Measurements from ENCODE around the gene UACA.

Gene UACA

DNA sequence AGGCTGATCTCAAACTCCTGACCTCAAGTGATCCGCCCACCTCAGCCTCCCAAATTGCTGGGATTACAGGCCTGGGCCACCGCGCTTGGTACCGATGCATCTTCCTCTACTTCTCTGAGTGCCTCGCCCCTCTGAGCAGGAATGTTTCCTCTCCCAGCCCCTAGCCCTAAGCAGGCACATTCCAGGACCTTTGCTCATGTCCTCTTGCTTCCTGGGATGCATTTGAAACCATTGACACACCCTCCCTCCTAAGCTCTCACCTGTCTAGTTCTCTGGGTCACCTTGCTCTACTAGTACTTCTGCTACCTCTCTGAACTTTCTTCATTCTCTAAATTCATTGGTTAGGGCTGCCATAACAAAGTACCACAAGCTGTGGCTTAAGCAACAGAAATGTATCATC is 17.9 kb upstream of the UACA start:
- no peak for TF ChIP-seq TAF1 (IDR thresholded peaks at IDR 0.05; ENCODE audit: borderline replicate concordance, low read depth, low read length)
- no peak for TF ChIP-seq POLR2AphosphoS5 (IDR thresholded peaks at IDR 0.05; ENCODE audit: low read depth, low read length)
- TF ChIP-seq POLR2A (IDR thresholded peaks at IDR 0.05; ENCODE audit: low read depth, low read length) = no peak
- DNase-seq (ENCODE audit: insufficient read length) = no peak
- FAIRE-seq = no peak

DNA sequence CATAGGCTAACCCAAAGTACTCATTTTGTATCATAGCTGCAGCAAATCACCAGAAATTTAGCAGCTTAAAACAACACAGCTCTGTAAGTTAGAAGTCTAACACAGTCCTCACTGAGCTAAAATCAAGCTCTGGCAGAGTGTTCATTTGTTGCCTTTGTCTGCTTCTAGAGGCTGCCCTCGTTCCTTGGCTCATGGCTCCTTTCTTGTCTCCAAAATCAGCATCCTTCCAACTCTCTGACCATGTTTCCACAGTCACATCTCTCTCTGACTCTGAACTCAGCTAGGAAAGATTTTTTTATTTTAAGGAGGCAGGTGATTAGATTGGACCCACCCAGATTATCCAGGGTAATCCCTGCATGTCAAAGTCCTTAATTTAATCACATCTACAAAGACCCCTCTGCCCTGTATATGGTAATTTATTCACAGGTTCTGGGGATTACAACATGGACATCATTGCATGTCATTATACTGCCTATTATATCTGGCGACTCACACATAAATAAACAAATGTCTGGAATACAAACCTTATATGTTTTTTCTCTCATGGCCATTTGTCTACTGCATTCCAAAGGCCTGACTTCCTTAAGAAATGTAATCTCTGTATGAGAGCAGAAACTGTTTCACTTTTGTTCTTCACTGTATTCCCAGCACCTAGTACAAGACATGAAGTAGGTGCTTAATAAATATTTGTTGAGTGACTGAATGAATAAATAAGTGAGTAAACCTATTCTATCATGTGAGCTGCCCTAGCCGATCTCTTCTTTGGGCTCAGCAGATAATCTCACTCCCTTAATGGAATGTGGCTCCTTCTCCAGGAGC is 15.1 kb upstream of the UACA start:
- FAIRE-seq (no peak), DNase-seq (ENCODE audit: insufficient read length) (no peak)
- TF ChIP-seq POLR2AphosphoS5 (IDR thresholded peaks at IDR 0.05; ENCODE audit: low read depth, low read length) = no peak
- no peak for TF ChIP-seq POLR2A (IDR thresholded peaks at IDR 0.05; ENCODE audit: low read depth, low read length)
- no peak for TF ChIP-seq TAF1 (IDR thresholded peaks at IDR 0.05; ENCODE audit: borderline replicate concordance, low read depth, low read length)

DNA sequence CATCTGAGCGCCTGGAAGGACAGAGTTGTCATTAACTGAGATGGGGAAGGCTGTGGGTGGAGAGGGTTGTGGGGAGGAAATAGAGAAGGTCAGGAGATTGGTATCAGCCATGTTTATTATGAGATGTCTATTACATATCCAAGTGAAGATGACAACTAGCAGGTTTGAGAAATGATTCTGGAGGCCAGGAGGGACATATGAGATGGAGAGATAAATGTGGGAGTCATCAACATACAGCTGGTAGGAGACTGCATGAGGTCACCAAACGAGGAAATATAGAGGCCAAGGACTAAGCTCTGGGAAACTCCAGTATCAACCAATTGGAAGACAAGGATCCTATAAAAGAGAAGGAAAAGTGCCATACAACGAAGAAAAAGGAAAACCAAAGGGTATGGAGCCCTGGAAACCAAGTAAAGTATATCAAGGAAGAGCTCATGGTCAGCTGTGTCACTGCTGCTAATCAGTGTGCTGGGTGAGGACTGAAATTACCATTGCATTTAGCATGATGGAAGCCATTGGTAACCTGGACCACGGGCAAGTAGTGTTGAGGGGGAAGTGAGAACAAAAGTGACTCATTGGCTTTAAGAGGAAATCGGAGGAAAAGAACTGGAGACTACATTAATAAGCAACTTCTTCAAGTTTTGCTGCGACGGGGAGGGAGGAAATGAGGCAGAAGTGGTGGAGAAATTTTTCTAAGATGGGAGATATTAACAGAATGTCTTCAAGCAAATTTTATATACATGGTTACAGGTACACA is 14.0 kb upstream of the UACA start:
- TF ChIP-seq POLR2A (IDR thresholded peaks at IDR 0.05; ENCODE audit: low read depth, low read length) (no peak), TAF1 (IDR thresholded peaks at IDR 0.05; ENCODE audit: borderline replicate concordance, low read depth, low read length) (no peak), POLR2AphosphoS5 (IDR thresholded peaks at IDR 0.05; ENCODE audit: low read depth, low read length) (no peak)
- DNase-seq (ENCODE audit: insufficient read length) = no peak
- FAIRE-seq = no peak

DNA sequence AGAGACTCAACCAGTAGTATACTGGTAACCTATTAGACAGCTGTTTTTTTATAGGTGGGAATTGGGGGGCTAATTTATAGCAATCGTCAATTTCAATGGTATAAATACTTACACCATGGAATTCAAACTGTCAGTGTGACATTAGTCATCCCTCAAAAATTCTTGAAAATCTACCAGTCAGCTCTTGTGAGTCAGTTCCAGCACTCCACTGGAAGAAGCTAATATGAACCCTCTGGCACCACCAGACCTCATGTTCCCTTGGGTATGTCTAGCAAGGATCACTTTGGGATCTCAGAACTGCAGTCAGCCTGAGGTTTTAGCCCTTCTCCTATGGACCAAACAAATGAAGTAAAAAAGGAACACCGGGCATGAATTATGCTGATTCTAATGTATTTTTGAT is 11.8 kb upstream of the UACA start:
- DNase-seq (ENCODE audit: insufficient read length) (no peak), FAIRE-seq (no peak)
- TF ChIP-seq POLR2AphosphoS5 (IDR thresholded peaks at IDR 0.05; ENCODE audit: low read depth, low read length) (no peak), TAF1 (IDR thresholded peaks at IDR 0.05; ENCODE audit: borderline replicate concordance, low read depth, low read length) (no peak), POLR2A (IDR thresholded peaks at IDR 0.05; ENCODE audit: low read depth, low read length) (no peak)

DNA sequence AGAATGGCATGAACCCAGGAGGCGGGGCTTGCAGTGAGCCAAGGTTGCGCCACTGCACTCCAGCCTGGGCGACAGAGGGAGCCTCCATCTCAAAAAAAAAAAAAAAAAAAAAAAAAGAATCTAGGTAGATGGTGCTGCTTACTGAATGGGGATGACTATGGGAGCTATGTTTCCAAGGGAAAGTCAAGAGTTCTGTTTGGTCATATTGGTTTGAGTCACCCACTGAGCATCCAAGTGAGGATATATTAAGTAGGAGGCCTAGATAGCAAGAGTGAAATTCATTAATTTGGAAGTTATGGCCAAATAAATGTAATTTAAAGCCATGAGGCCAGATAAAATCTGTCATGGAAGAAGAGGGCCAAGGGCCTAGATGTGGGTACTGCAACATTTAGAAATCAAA is 9.0 kb upstream of the UACA start:
- no peak for FAIRE-seq
- DNase-seq (ENCODE audit: insufficient read length) = no peak
- no peak for TF ChIP-seq POLR2AphosphoS5 (IDR thresholded peaks at IDR 0.05; ENCODE audit: low read depth, low read length)
- TF ChIP-seq POLR2A (IDR thresholded peaks at IDR 0.05; ENCODE audit: low read depth, low read length) = no peak
- TF ChIP-seq TAF1 (IDR thresholded peaks at IDR 0.05; ENCODE audit: borderline replicate concordance, low read depth, low read length) = no peak

DNA sequence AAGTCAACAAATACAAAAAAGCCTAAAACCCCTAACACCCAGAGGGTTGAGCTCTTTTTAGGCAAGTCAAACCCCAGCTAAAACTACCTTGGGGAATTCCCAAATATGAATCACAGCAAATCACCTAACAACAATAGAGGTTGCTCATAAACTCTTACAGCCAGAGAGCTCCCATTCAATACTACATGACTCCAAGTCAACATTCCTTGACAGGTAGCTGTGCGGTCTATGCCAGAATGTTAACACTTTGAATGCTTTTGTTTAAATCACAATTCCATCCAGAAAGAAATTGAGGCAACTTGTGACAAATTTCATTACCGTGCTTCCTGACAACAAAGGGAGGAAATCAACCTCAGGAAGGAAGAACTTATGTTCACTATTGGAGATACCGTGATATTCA is 7.5 kb upstream of the UACA start:
- no peak for FAIRE-seq

DNA sequence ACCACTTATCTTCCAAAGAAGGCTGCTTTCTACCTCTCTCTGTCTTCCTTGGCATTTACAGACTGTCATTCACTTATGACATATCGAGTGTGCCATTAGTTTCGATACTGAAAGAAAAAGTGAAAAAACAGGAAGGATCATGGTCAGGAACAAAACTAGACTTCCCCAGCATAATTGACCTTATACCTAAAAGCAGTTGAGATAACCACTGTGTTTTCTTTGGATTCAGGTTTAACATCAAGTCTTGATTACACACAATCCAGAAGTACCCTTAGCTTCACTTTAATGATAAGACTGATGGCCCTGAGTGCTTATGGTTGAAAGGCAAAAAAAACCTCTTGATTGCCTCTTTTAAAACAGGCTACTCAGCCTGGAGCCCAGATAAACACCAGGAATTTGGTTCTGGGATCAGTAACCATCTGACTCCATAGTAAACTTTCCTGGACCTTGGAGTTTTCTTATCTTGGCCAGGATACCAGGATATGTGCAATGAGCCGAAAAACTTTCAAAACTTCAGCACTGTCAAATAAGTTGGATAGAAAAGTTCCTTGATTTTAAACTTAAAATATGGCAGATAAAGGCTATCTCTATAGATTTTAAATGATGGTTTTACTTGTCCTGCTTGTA is 5.0 kb upstream of the UACA start:
- FAIRE-seq (peak; percentile 81), DNase-seq (ENCODE audit: insufficient read length) (no peak)
- TF ChIP-seq TAF1 (IDR thresholded peaks at IDR 0.05; ENCODE audit: borderline replicate concordance, low read depth, low read length) (no peak), POLR2A (IDR thresholded peaks at IDR 0.05; ENCODE audit: low read depth, low read length) (no peak), POLR2AphosphoS5 (IDR thresholded peaks at IDR 0.05; ENCODE audit: low read depth, low read length) (no peak)

More for the DNA sequence above, 7.5 kb upstream of the UACA start:
- no peak for DNase-seq (ENCODE audit: insufficient read length)
- TF ChIP-seq TAF1 (IDR thresholded peaks at IDR 0.05; ENCODE audit: borderline replicate concordance, low read depth, low read length) (no peak), POLR2AphosphoS5 (IDR thresholded peaks at IDR 0.05; ENCODE audit: low read depth, low read length) (no peak), POLR2A (IDR thresholded peaks at IDR 0.05; ENCODE audit: low read depth, low read length) (no peak)

DNA sequence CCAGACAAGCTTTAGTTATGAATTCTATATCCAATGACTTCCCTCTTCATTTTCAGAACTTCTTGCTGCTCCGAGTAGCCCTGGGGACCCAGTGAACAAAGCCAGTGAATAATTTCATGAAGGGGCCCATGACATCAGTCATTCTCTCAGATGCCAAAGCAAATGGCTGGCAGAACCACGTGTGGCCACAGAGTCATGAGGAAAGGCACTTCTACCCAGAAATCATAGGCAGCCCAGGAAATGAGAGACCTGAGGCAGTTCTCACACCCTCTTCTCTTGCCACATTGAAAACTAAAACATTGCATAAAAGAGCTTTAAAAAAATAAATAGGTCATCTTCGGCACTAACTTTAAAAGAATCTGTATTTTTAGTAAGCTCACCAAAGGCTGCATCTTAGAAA is 4.3 kb upstream of the UACA start:
- FAIRE-seq (no peak), DNase-seq (ENCODE audit: insufficient read length) (no peak)
- no peak for TF ChIP-seq POLR2A (IDR thresholded peaks at IDR 0.05; ENCODE audit: low read depth, low read length)
- TF ChIP-seq POLR2AphosphoS5 (IDR thresholded peaks at IDR 0.05; ENCODE audit: low read depth, low read length) = no peak
- TF ChIP-seq TAF1 (IDR thresholded peaks at IDR 0.05; ENCODE audit: borderline replicate concordance, low read depth, low read length) = no peak

DNA sequence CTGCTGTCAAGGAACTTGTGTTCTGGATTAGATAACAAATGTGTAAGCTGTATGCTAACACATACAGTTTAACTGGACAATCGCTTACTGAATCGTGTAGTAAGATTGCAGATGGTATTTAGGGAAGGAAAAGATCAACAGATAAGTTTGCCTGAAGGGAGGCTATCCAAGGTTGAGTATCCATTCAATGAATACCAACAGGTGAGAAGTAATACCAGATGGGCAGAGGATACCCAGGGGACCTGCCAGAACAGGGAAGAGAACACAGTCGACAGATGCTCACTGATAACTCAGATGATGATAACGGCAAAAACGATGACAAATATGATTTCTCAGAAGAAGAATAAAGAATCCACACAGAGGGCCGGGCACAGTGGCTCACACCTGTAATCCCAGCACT is 3.2 kb upstream of the UACA start:
- no peak for DNase-seq (ENCODE audit: insufficient read length)
- no peak for TF ChIP-seq POLR2A (IDR thresholded peaks at IDR 0.05; ENCODE audit: low read depth, low read length)
- TF ChIP-seq TAF1 (IDR thresholded peaks at IDR 0.05; ENCODE audit: borderline replicate concordance, low read depth, low read length) = no peak
- TF ChIP-seq POLR2AphosphoS5 (IDR thresholded peaks at IDR 0.05; ENCODE audit: low read depth, low read length) = no peak
- no peak for FAIRE-seq

DNA sequence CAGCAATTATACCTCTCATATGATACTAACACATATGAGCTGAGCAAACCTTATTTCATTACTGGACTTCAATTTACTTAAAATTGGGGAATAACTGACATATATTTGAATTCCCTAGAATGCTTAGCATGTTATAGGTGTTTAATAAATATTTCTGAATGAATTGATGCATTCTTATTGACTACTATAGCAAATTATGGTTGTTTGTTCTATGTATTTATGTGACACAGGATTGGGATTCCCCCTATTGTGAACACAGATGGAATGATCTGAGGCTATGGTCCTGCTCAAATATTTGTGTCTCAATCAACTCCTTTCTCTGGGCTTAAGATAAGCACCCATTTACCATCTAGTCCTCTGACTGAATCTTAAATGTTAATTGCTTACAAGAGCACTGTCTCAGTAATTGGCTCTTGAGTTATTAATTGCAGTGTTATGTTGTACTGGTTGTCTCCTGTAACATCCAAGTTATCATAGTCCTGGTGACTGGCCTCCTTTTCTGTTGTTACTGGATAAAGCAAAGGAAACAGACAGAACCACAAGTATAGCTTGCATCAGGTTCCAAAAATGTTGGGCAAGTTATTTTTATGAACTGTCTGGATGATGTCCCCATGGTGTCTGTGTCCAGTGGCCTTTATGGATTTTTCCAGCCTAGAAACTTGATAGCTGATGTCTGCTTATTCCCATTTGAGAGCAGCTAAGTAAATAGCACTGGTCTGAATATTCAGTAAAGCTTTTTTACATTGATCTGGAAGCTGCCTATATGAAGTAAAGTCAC is 2.3 kb upstream of the UACA start:
- DNase-seq (ENCODE audit: insufficient read length) = no peak
- FAIRE-seq = no peak
- TF ChIP-seq POLR2A (IDR thresholded peaks at IDR 0.05; ENCODE audit: low read depth, low read length) = no peak
- no peak for TF ChIP-seq POLR2AphosphoS5 (IDR thresholded peaks at IDR 0.05; ENCODE audit: low read depth, low read length)
- TF ChIP-seq TAF1 (IDR thresholded peaks at IDR 0.05; ENCODE audit: borderline replicate concordance, low read depth, low read length) = no peak
